ENCODE measurements around the gene SV2A.
"Not testable (repeated sequence)": the region's sequence is repeated elsewhere in the genome, so short reads cannot be mapped to it uniquely, and the experiment has no call there.

Gene SV2A

DNA sequence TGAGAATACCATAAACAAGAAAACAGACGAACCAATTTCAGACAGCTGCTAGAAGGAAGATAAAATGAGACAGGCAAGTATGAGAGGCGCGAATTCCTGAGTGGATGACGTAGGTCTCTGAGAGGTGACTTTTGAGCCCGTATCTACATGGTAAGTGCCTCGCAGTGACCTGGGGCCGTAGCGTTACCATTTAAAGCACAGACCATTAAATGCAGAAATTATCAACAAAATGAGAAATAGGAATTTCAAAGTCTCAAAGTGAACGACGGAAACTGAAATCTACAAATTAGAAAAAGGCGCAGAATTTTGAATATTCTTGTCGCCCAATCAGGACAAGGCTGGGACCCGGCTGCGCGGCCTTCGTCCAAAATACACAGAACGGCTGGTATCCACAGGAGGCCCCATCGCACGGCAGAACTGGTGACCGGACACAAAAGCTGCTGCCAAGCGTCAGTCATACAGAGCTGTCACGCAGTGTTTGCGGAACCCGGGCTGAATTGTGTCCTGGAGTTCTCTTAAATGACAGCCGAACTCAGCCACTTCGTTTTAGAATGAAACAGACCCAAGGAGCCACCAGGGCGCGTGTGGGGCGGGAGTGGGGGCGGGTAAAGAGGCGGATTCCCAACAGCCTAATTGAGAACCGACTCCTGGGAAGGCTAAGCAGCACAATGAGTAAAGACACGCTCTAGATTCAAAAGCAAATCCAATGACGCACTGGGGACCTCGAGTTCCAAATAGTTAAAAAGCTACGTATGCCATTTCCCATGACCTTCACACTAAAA lies 32.1 kb downstream of the SV2A start:
- peak; percentile 68 to 71 for DNase-seq

GRCh38 chr1:149884433-149885338 lies 33.0 kb downstream of the SV2A start:
- peak; percentile 25 to 31 for DNase-seq

DNA sequence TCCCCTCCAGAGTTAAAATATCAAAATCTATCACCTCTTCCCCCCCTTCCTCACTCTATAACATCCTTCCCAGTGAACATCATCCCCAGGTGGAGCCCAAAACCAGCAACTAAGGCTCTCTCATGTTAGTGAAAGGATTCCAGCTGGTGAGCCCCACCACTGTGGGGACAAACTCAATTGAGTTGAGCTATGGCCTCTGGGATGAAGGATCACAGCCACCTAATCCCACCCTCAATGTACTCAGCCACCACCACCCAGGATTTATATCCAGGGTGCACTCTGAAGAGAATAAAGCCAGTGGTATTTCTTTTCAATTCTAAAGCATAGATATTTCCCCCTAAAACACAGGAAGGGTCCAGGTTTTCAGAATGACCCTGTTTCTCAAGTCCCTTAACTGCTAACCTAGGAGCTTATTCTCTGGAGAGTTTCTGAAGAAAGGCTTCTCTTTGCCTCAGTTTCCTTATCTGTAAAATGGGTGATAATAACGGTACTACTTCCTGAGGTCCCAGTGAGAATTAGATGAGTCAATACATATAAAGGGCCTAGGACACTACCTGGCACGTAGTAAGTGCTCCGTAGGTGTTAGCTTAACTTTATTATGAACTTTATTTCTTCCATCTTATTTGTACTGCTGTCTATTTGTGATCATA lies 33.9 kb downstream of the SV2A start:
- DNase-seq: no peak

DNA sequence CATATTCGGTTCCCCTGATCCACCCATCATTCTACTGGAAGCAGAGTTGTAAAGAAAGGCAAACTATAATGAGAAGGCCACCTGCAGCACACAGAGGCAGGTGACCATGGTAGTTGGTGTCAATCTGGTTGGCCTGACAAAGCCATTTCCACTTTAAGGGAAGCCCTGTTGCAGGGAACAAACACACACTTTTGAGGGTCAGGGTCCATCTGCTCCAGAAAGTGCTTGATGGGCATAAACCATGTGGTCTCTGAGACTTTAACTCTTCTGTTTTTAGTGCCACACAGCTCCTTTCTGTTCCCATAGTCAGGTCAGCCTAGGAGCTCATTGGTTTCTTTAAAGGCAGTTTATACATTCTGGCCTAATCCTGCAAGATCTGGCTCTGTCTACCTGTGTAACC lies 35.8 kb downstream of the SV2A start:
- no peak for DNase-seq

DNA sequence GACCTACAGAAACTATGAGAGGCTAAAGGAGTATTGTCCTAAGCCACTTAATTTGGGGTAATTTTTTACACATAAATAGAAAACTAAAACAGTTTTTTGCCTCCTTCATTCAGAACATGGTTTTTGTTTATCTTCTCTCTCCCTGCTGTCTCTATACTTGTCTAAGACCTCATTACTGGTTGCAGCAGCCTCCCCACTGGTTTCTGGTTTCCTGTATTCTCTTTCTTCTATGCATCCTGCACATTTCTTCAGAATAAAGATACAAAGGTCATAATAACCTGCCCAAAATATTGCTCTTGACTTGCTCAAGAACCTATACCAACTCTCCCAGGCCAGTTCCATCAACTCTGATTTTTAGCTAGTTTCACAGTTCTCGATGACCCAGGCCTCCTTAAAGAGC lies 38.1 kb downstream of the SV2A start:
- DNase-seq: peak; percentile 12 to 41

- DNase-seq: no peak
Measured at GRCh38 chr1:149877211-149877946, 40.3 kb downstream of the SV2A start.

- DNase-seq: not testable (repeated sequence)
Measured at GRCh38 chr1:149873060-149873459, 44.6 kb downstream of the SV2A start.

GRCh38 chr1:149866887-149867286 lies 50.8 kb downstream of the SV2A start:
- not testable (repeated sequence) for DNase-seq

GRCh38 chr1:149861497-149862054 lies 56.1 kb downstream of the SV2A start:
- not testable (repeated sequence) for DNase-seq

- not testable (repeated sequence) for DNase-seq
Measured at GRCh38 chr1:149860684-149861496, 56.8 kb downstream of the SV2A start.

DNA sequence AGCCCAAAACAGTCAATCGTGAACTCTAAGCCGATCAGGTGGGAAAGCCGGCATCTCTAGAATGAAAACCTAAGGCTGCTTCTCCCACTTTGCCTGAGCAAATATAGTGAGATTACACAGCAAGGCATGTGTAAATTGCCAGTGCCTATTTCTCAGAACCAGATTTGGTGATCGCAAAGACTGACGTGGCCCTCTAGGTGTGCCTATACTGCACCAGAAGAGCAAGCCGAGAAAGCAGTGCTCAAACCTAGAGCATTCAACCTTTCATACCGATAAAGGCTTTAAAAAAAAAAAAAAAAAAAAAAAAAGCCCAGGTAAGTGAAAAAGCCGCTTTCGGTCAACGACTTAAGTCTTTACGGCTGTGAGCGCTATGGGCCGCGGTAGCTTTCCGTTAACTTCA lies 57.4 kb downstream of the SV2A start:
- DNase-seq: not testable (repeated sequence)

All from CD4-positive, alpha-beta T cell treated with Interferon alpha-2 for 1 hour (primary cell).